GM23338 (cell line): ENCODE results near the gene AEBP2. TPM values are rescaled to one million over a fixed set of nuclear protein-coding genes. Genes with fewer than 3 reads are reported as not detected.

ENCODE experiments used
- ATAC-seq: fragments of 200-7000 bp; cut with Tn5 transposase; 3 replicates; pipeline ENCODE4 v1.9.1; 2020
- DNase-seq: peaks from one replicate; pipeline ENCODE4 v3.0.0-alpha.2; 2015; ENCODE audit warnings: low spot score
- H2AFZ ChIP-seq: fragments of 200-600 bp; sonication (generic); 2 replicates; pipeline ENCODE4 v1.8.0; 2016; ENCODE audit warnings: antibody characterized with exemption, mild to moderate bottlenecking, moderate library complexity
- H3F3A ChIP-seq: fragments of 200-600 bp; sonication (generic); replicated peaks from 2 replicates; pipeline ENCODE4 v1.8.0; 2017; ENCODE audit warnings: antibody characterized with exemption, mixed run types, low read depth
- H3K27ac ChIP-seq: fragments of 200-600 bp; sonication (generic); 2 replicates; pipeline ENCODE4 v1.6.1; 2016; ENCODE audit warnings: low read depth
- H3K27me3 ChIP-seq: fragments of 200-600 bp; sonication (generic); 2 replicates; pipeline ENCODE4 v1.8.0; 2016; ENCODE audit warnings: mild to moderate bottlenecking, mixed run types, moderate library complexity; ENCODE audit not compliant: insufficient read depth
- H3K36me3 ChIP-seq: fragments of 200-600 bp; sonication (generic); 2 replicates; pipeline ENCODE4 v1.8.0; 2016; ENCODE audit warnings: mild to moderate bottlenecking; ENCODE audit not compliant: insufficient read depth
- H3K4me1 ChIP-seq: fragments of 200-600 bp; sonication (generic); 2 replicates; pipeline ENCODE4 v1.8.0; 2016; ENCODE audit warnings: mild to moderate bottlenecking, moderate library complexity; ENCODE audit not compliant: insufficient read depth
- H3K4me2 ChIP-seq: fragments of 200-600 bp; sonication (generic); 2 replicates; pipeline ENCODE4 v1.7.1; 2017; ENCODE audit warnings: mixed run types
- H3K4me3 ChIP-seq: fragments of 200-600 bp; sonication (generic); 2 replicates; pipeline ENCODE4 v1.6.1; 2016; ENCODE audit warnings: mixed run types
- H3K79me2 ChIP-seq: fragments of 200-600 bp; sonication (generic); replicated peaks from 2 replicates; pipeline ENCODE4 v1.8.0; 2017; ENCODE audit warnings: mild to moderate bottlenecking; ENCODE audit not compliant: insufficient read depth
- H3K9me2 ChIP-seq: fragments of 200-600 bp; sonication (generic); 2 replicates; pipeline ENCODE4 v1.8.0; 2017; ENCODE audit not compliant: insufficient read depth
- H4K20me1 ChIP-seq: fragments of 200-600 bp; sonication (generic); replicated peaks from 2 replicates; pipeline ENCODE4 v1.8.0; 2017; ENCODE audit warnings: mild to moderate bottlenecking; ENCODE audit not compliant: insufficient read depth
- H3K27ac Mint-ChIP-seq: 2 replicates; pipeline ENCODE4 v1.8.0; 2020; ENCODE audit warnings: inconsistent platforms, mild to moderate bottlenecking, moderate library complexity, mixed read lengths
- H3K27me3 Mint-ChIP-seq: 3 replicates; pipeline ENCODE4 v1.8.0; 2022; ENCODE audit warnings: low read depth, mild to moderate bottlenecking, moderate library complexity, mixed read lengths, inconsistent platforms; ENCODE audit not compliant: insufficient read depth, poor library complexity
- H3K36me3 Mint-ChIP-seq: 3 replicates; pipeline ENCODE4 v1.8.0; 2021; ENCODE audit warnings: low read depth, mild to moderate bottlenecking, inconsistent platforms, moderate library complexity, mixed read lengths
- H3K4me1 Mint-ChIP-seq: 3 replicates; pipeline ENCODE4 v1.8.0; 2020; ENCODE audit warnings: mild to moderate bottlenecking, inconsistent platforms, mixed read lengths
- H3K4me3 Mint-ChIP-seq: 3 replicates; pipeline ENCODE4 v1.8.0; 2021; ENCODE audit warnings: moderate library complexity, mild to moderate bottlenecking, inconsistent platforms, mixed read lengths
- H3K9me3 Mint-ChIP-seq: 3 replicates; pipeline ENCODE4 v1.8.0; 2020; ENCODE audit warnings: moderate library complexity, mild to moderate bottlenecking, inconsistent platforms, mixed read lengths
- CREB1 ChIP-seq: fragments of 250-450 bp; sonication (Bioruptor Pico); IDR thresholded peaks from 2 replicates; pipeline ENCODE4 v1.5.0; 2020; ENCODE audit warnings: low read depth, mild to moderate bottlenecking, moderate library complexity
- ETS1 ChIP-seq: IDR thresholded peaks from 2 replicates; pipeline ENCODE4 v1.6.1; 2016; ENCODE audit warnings: antibody characterized with exemption
- EZH2 ChIP-seq: fragments of 200-600 bp; sonication (generic); IDR thresholded peaks from one replicate; pipeline ENCODE4 v1.8.0; 2017; ENCODE audit warnings: antibody characterized with exemption, mild to moderate bottlenecking, low read depth; ENCODE audit not compliant: unreplicated experiment
- EZH2phosphoT487 ChIP-seq: fragments of 200-600 bp; sonication (generic); IDR thresholded peaks from one replicate; pipeline ENCODE4 v1.8.1; 2018; ENCODE audit warnings: antibody characterized with exemption; ENCODE audit not compliant: unreplicated experiment
- JUNB ChIP-seq: IDR thresholded peaks from one replicate; pipeline ENCODE4 v1.6.1; 2016; ENCODE audit warnings: antibody characterized with exemption; ENCODE audit not compliant: unreplicated experiment
- NANOG ChIP-seq: IDR thresholded peaks from 2 replicates; pipeline ENCODE4 v1.6.1; 2016; ENCODE audit warnings: antibody characterized with exemption, borderline replicate concordance
- POLR2AphosphoS5 ChIP-seq: IDR thresholded peaks from 2 replicates; pipeline ENCODE4 v1.6.1; 2016; ENCODE audit warnings: antibody characterized with exemption, low read depth
- STAT1 ChIP-seq: IDR thresholded peaks from one replicate; pipeline ENCODE4 v1.6.1; 2016; ENCODE audit warnings: antibody characterized with exemption; ENCODE audit not compliant: unreplicated experiment
- ZNF114 ChIP-seq: fragments of 250-450 bp; sonication (Bioruptor Pico); IDR thresholded peaks from 2 replicates; pipeline ENCODE4 v1.5.0; 2020; ENCODE audit warnings: mild to moderate bottlenecking, moderate library complexity
- polyA plus RNA-seq: library from polyadenylated mRNA; unstranded; fragments of >200 nt; fragmentation: Nextera tagmentation; extraction: Ambion mirVana; gene quantifications from 2 replicates; pipeline ENCODE4 v1.2.1, GENCODE V29; 2016
- total RNA-seq: library from RNA; depleted of rRNA; stranded (reverse); fragments of >200 nt; shearing (Covaris generic); gene quantifications from 2 replicates; pipeline ENCODE4 v1.2.3, GENCODE V29; 2014
- TF ChIP-seq, protein P1 (sequence below): fragments of 250-450 bp; sonication (Bioruptor Pico); IDR thresholded peaks from 2 replicates; pipeline ENCODE4 v1.5.0; 2020; ENCODE audit warnings: mild to moderate bottlenecking, moderate library complexity
- TF ChIP-seq, protein P2 (sequence below), 2 experiments: fragments of 200-600 bp in 1 of 2; sonication (generic) in 1 of 2; conservative IDR thresholded peaks; 2 replicates each; pipeline versions ENCODE4 v1.5.1 to v1.6.1; 2016 to 2017; ENCODE audit warnings: antibody characterized with exemption in 2 of 2, low read depth in 2 of 2, mild to moderate bottlenecking in 2 of 2, moderate library complexity in 1 of 2

The AEBP2 gene
- total and polyA plus RNA-seq, 2 experiments from 2014 or later, result 39.3 to 48.1 TPM

- no peaks in the 10 kb centered on the region for H3K9me2 ChIP-seq
- H3K27me3 Mint-ChIP-seq, result peaks cover 5% of the 10 kb centered on the region
- H3K79me2 ChIP-seq, result peaks cover 71% of the 10 kb centered on the region
- peaks cover 75% of the 10 kb centered on the region for H3K36me3 Mint-ChIP-seq
- H3K27me3 ChIP-seq, result no peaks in the 10 kb centered on the region
- peaks cover 40% of the 10 kb centered on the region for H3K4me1 Mint-ChIP-seq
- peak overlapping the region; percentile 10; the same call in 1 of the 2 replicates for H3K4me3 ChIP-seq
- 0 out of 2 replicates have a peak, but pooled peaks cover 6% of the 10 kb centered on the region for H3F3A ChIP-seq
- H3K27ac ChIP-seq, result peak overlapping the region; percentile 87
- H3K27ac Mint-ChIP-seq, result peak overlapping the region; percentile 96
- peak; percentile 83 for ATAC-seq
- no peaks in the 10 kb centered on the region; the same call in 2 of the 3 replicates for H3K9me3 Mint-ChIP-seq
- H2AFZ ChIP-seq, result no peak overlapping the region
- peaks cover 23% of the 10 kb centered on the region; the same call in 1 of the 2 replicates for H3K36me3 ChIP-seq
- TF ChIP-seq, protein P1, sequence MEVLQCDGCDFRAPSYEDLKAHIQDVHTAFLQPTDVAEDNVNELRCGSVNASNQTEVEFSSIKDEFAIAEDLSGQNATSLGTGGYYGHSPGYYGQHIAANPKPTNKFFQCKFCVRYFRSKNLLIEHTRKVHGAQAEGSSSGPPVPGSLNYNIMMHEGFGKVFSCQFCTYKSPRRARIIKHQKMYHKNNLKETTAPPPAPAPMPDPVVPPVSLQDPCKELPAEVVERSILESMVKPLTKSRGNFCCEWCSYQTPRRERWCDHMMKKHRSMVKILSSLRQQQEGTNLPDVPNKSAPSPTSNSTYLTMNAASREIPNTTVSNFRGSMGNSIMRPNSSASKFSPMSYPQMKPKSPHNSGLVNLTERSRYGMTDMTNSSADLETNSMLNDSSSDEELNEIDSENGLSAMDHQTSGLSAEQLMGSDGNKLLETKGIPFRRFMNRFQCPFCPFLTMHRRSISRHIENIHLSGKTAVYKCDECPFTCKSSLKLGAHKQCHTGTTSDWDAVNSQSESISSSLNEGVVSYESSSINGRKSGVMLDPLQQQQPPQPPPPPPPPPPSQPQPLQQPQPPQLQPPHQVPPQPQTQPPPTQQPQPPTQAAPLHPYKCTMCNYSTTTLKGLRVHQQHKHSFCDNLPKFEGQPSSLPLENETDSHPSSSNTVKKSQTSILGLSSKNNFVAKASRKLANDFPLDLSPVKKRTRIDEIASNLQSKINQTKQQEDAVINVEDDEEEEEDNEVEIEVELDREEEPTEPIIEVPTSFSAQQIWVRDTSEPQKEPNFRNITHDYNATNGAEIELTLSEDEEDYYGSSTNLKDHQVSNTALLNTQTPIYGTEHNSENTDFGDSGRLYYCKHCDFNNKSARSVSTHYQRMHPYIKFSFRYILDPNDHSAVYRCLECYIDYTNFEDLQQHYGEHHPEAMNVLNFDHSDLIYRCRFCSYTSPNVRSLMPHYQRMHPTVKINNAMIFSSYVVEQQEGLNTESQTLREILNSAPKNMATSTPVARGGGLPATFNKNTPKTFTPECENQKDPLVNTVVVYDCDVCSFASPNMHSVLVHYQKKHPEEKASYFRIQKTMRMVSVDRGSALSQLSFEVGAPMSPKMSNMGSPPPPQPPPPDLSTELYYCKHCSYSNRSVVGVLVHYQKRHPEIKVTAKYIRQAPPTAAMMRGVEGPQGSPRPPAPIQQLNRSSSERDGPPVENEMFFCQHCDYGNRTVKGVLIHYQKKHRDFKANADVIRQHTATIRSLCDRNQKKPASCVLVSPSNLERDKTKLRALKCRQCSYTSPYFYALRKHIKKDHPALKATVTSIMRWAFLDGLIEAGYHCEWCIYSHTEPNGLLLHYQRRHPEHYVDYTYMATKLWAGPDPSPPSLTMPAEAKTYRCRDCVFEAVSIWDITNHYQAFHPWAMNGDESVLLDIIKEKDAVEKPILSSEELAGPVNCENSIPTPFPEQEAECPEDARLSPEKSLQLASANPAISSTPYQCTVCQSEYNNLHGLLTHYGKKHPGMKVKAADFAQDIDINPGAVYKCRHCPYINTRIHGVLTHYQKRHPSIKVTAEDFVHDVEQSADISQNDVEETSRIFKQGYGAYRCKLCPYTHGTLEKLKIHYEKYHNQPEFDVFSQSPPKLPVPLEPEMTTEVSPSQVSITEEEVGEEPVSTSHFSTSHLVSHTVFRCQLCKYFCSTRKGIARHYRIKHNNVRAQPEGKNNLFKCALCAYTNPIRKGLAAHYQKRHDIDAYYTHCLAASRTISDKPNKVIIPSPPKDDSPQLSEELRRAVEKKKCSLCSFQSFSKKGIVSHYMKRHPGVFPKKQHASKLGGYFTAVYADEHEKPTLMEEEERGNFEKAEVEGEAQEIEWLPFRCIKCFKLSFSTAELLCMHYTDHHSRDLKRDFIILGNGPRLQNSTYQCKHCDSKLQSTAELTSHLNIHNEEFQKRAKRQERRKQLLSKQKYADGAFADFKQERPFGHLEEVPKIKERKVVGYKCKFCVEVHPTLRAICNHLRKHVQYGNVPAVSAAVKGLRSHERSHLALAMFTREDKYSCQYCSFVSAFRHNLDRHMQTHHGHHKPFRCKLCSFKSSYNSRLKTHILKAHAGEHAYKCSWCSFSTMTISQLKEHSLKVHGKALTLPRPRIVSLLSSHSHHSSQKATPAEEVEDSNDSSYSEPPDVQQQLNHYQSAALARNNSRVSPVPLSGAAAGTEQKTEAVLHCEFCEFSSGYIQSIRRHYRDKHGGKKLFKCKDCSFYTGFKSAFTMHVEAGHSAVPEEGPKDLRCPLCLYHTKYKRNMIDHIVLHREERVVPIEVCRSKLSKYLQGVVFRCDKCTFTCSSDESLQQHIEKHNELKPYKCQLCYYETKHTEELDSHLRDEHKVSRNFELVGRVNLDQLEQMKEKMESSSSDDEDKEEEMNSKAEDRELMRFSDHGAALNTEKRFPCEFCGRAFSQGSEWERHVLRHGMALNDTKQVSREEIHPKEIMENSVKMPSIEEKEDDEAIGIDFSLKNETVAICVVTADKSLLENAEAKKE (CRISPR knock-in tag), result no peak
- TF ChIP-seq EZH2phosphoT487 (no peak), JUNB (no peak), ETS1 (no peak), ZNF114 (CRISPR knock-in tag) (no peak), CREB1 (peak; percentile 43; the same call in 1 of the 2 replicates), NANOG (peak; percentile 79), POLR2AphosphoS5 (no peak), EZH2 (no peak), STAT1 (no peak)
- TF ChIP-seq, protein P2, sequence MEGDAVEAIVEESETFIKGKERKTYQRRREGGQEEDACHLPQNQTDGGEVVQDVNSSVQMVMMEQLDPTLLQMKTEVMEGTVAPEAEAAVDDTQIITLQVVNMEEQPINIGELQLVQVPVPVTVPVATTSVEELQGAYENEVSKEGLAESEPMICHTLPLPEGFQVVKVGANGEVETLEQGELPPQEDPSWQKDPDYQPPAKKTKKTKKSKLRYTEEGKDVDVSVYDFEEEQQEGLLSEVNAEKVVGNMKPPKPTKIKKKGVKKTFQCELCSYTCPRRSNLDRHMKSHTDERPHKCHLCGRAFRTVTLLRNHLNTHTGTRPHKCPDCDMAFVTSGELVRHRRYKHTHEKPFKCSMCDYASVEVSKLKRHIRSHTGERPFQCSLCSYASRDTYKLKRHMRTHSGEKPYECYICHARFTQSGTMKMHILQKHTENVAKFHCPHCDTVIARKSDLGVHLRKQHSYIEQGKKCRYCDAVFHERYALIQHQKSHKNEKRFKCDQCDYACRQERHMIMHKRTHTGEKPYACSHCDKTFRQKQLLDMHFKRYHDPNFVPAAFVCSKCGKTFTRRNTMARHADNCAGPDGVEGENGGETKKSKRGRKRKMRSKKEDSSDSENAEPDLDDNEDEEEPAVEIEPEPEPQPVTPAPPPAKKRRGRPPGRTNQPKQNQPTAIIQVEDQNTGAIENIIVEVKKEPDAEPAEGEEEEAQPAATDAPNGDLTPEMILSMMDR (conservative IDR thresholded peaks at IDR 0.05; ENCODE audit: low read depth in 2 of 2), result no peak
- peaks cover 7% of the 10 kb centered on the region for H4K20me1 ChIP-seq
- H3K4me3 Mint-ChIP-seq, result peak overlapping the region; percentile 32
- H3K4me2 ChIP-seq, result peak overlapping the region; percentile 31
- peaks cover 40% of the 10 kb centered on the region for H3K4me1 ChIP-seq
- peak; percentile 72 for DNase-seq
Measured at GRCh38 chr12:19496219-19496878, 57.1 kb downstream of the AEBP2 start.
